ENCODE results near the gene PRPSAP2.

- no peak for TF ChIP-seq CTCF (conservative IDR thresholded peaks at IDR 0.05 in 1 of 2, IDR thresholded peaks at IDR 0.05 in 1 of 2; ENCODE audit: extremely low read depth in 1 of 2, insufficient read depth in 1 of 2, low read depth in 1 of 2, low read length in 2 of 2)
- TF ChIP-seq EZH2 (IDR thresholded peaks at IDR 0.05; ENCODE audit: borderline replicate concordance, low read length), result no peak
Measured at GRCh38 chr17:18964550-18964949, 106.6 kb downstream of the PRPSAP2 start.
